BLaER1 (cell line): Measurements from ENCODE around the gene SPATS2L.

Experiments
- H3K27ac ChIP-seq: shearing (Covaris generic); formaldehyde crosslinking; 2 replicates; pipeline ENCODE4 v1.8.1; 2022
- H3K27me3 ChIP-seq: shearing (Covaris generic); formaldehyde crosslinking; 2 replicates; pipeline ENCODE4 v1.8.1; 2022
- H3K36me3 ChIP-seq: shearing (Covaris generic); formaldehyde crosslinking; 2 replicates; pipeline ENCODE4 v1.8.1; 2022
- H3K4me1 ChIP-seq: shearing (Covaris generic); formaldehyde crosslinking; 2 replicates; pipeline ENCODE4 v1.8.1; 2022
- H3K4me2 ChIP-seq: shearing (Covaris generic); formaldehyde crosslinking; 2 replicates; pipeline ENCODE4 v1.8.1; 2022
- H3K4me3 ChIP-seq: shearing (Covaris generic); formaldehyde crosslinking; 2 replicates; pipeline ENCODE4 v1.8.1; 2022
- H3K9ac ChIP-seq: shearing (Covaris generic); formaldehyde crosslinking; 2 replicates; pipeline ENCODE4 v1.8.1; 2022
- H3K9me3 ChIP-seq: shearing (Covaris generic); formaldehyde crosslinking; 2 replicates; pipeline ENCODE4 v1.8.1; 2022
- H4K20me1 ChIP-seq: shearing (Covaris generic); formaldehyde crosslinking; 2 replicates; pipeline ENCODE4 v1.8.1; 2022
- Cebpa-rat ChIP-seq: shearing (Covaris generic); IDR thresholded peaks from 2 replicates; pipeline ENCODE4 v1.8.1; 2022

SPATS2L gene

GRCh38 chr2:200426754-200427153 is 120.3 kb downstream of the SPATS2L start:
- Histone ChIP-seq H3K9me3 (no peaks in the 10 kb centered on the region), H4K20me1 (no peaks in the 10 kb centered on the region), H3K9ac (no peak overlapping the region), H3K36me3 (peaks cover 19% of the 10 kb centered on the region), H3K4me1 (no peaks in the 10 kb centered on the region), H3K4me3 (no peak overlapping the region), H3K4me2 (no peak overlapping the region), H3K27me3 (no peaks in the 10 kb centered on the region), H3K27ac (no peak overlapping the region)
- no peak for TF ChIP-seq Cebpa-rat

- Histone ChIP-seq H3K27me3 (no peaks in the 10 kb centered on the region), H3K4me1 (no peaks in the 10 kb centered on the region), H3K4me2 (no peak overlapping the region), H3K27ac (no peak overlapping the region), H3K36me3 (0 out of 2 replicates have a peak, but pooled peaks cover 2% of the 10 kb centered on the region), H3K4me3 (no peak overlapping the region), H3K9me3 (no peaks in the 10 kb centered on the region), H4K20me1 (no peaks in the 10 kb centered on the region), H3K9ac (no peak overlapping the region)
- no peak for TF ChIP-seq Cebpa-rat
Measured at GRCh38 chr2:200428961-200429665, 122.6 kb downstream of the SPATS2L start.

- no peaks in the 10 kb centered on the region for H3K27me3 ChIP-seq
- no peak overlapping the region for H3K9ac ChIP-seq
- TF ChIP-seq Cebpa-rat: no peak
- H3K4me3 ChIP-seq: no peak overlapping the region
- no peaks in the 10 kb centered on the region for H4K20me1 ChIP-seq
- H3K4me1 ChIP-seq: no peaks in the 10 kb centered on the region
- H3K36me3 ChIP-seq: no peaks in the 10 kb centered on the region
- H3K4me2 ChIP-seq: no peak overlapping the region
- H3K9me3 ChIP-seq: no peaks in the 10 kb centered on the region
- no peak overlapping the region for H3K27ac ChIP-seq
Measured at GRCh38 chr2:200430017-200430416, 123.5 kb downstream of the SPATS2L start.

- Histone ChIP-seq H3K9ac (no peak overlapping the region), H3K27me3 (no peaks in the 10 kb centered on the region), H3K9me3 (peaks cover 2% of the 10 kb centered on the region; the same call in 1 of the 2 replicates), H3K4me3 (no peak overlapping the region), H3K4me1 (no peaks in the 10 kb centered on the region), H3K4me2 (no peak overlapping the region), H3K27ac (no peak overlapping the region), H3K36me3 (peaks cover 6% of the 10 kb centered on the region; the same call in 1 of the 2 replicates), H4K20me1 (no peaks in the 10 kb centered on the region)
- TF ChIP-seq Cebpa-rat: no peak
Measured at GRCh38 chr2:200431996-200432705, 125.7 kb downstream of the SPATS2L start.

- no peaks in the 10 kb centered on the region for H4K20me1 ChIP-seq
- no peak overlapping the region for H3K9ac ChIP-seq
- no peak overlapping the region for H3K4me3 ChIP-seq
- no peak overlapping the region for H3K27ac ChIP-seq
- H3K36me3 ChIP-seq: peaks cover 28% of the 10 kb centered on the region
- H3K4me2 ChIP-seq: no peak overlapping the region
- H3K27me3 ChIP-seq: no peaks in the 10 kb centered on the region
- no peak for TF ChIP-seq Cebpa-rat
- no peaks in the 10 kb centered on the region for H3K4me1 ChIP-seq
- peaks cover 2% of the 10 kb centered on the region; the same call in 1 of the 2 replicates for H3K9me3 ChIP-seq
Measured at GRCh38 chr2:200435379-200435778, 128.9 kb downstream of the SPATS2L start.

- peaks cover 2% of the 10 kb centered on the region; the same call in 1 of the 2 replicates for H3K9me3 ChIP-seq
- H3K4me2 ChIP-seq: no peak overlapping the region
- peaks cover 47% of the 10 kb centered on the region for H3K36me3 ChIP-seq
- H3K27ac ChIP-seq: no peak overlapping the region
- no peak overlapping the region for H3K4me3 ChIP-seq
- H3K27me3 ChIP-seq: no peaks in the 10 kb centered on the region
- H3K9ac ChIP-seq: no peak overlapping the region
- TF ChIP-seq Cebpa-rat: no peak
- no peaks in the 10 kb centered on the region for H4K20me1 ChIP-seq
- no peaks in the 10 kb centered on the region for H3K4me1 ChIP-seq
Measured at GRCh38 chr2:200438251-200438650, 131.8 kb downstream of the SPATS2L start.

GRCh38 chr2:200438846-200439245 is 132.4 kb downstream of the SPATS2L start:
- no peak for TF ChIP-seq Cebpa-rat
- H3K4me3 ChIP-seq: no peak overlapping the region
- H3K4me1 ChIP-seq: no peaks in the 10 kb centered on the region

GRCh38 chr2:200439981-200440380 is 133.5 kb downstream of the SPATS2L start:
- TF ChIP-seq Cebpa-rat: no peak
- peaks cover 8% of the 10 kb centered on the region for H3K4me1 ChIP-seq
- no peak overlapping the region for H3K4me2 ChIP-seq
- no peak overlapping the region for H3K9ac ChIP-seq
- no peak overlapping the region for H3K27ac ChIP-seq
- no peaks in the 10 kb centered on the region for H4K20me1 ChIP-seq
- H3K27me3 ChIP-seq: no peaks in the 10 kb centered on the region
- peaks cover 58% of the 10 kb centered on the region for H3K36me3 ChIP-seq
- H3K4me3 ChIP-seq: no peak overlapping the region
- H3K9me3 ChIP-seq: peaks cover 2% of the 10 kb centered on the region; the same call in 1 of the 2 replicates

More at GRCh38 chr2:200438846-200439245, 132.4 kb downstream of the SPATS2L start:
- H3K27ac ChIP-seq: no peak overlapping the region
- H3K9ac ChIP-seq: no peak overlapping the region
- peaks cover 2% of the 10 kb centered on the region; the same call in 1 of the 2 replicates for H3K9me3 ChIP-seq
- H3K36me3 ChIP-seq: peaks cover 52% of the 10 kb centered on the region
- no peaks in the 10 kb centered on the region for H3K27me3 ChIP-seq
- H3K4me2 ChIP-seq: no peak overlapping the region
- no peaks in the 10 kb centered on the region for H4K20me1 ChIP-seq

GRCh38 chr2:200442471-200442870 is 136.0 kb downstream of the SPATS2L start:
- no peak overlapping the region for H3K4me3 ChIP-seq
- peaks cover 8% of the 10 kb centered on the region for H3K4me1 ChIP-seq
- H3K9ac ChIP-seq: no peak overlapping the region
- H3K27ac ChIP-seq: no peak overlapping the region
- no peaks in the 10 kb centered on the region for H3K9me3 ChIP-seq
- H3K4me2 ChIP-seq: no peak overlapping the region
- TF ChIP-seq Cebpa-rat: no peak
- H3K27me3 ChIP-seq: no peaks in the 10 kb centered on the region
- H4K20me1 ChIP-seq: no peaks in the 10 kb centered on the region
- H3K36me3 ChIP-seq: peaks cover 55% of the 10 kb centered on the region

GRCh38 chr2:200443376-200443775 is 136.9 kb downstream of the SPATS2L start:
- Histone ChIP-seq H3K4me3 (no peak overlapping the region), H4K20me1 (no peaks in the 10 kb centered on the region), H3K4me1 (peaks cover 8% of the 10 kb centered on the region), H3K27me3 (no peaks in the 10 kb centered on the region), H3K36me3 (peaks cover 49% of the 10 kb centered on the region), H3K27ac (no peak overlapping the region), H3K4me2 (no peak overlapping the region), H3K9ac (no peak overlapping the region), H3K9me3 (no peaks in the 10 kb centered on the region)
- no peak for TF ChIP-seq Cebpa-rat
